GM23248 (cell line): ENCODE results near the gene MAG. TPM values are rescaled to one million over a fixed set of nuclear protein-coding genes. Genes with fewer than 3 reads are reported as not detected.

Experiments
- DNase-seq: peaks from one replicate; pipeline ENCODE4 v3.0.0-alpha.2; 2015
- H2AFZ ChIP-seq: fragments of 200-600 bp; sonication (generic); 2 replicates; pipeline ENCODE4 v1.6.1; 2016; ENCODE audit warnings: antibody characterized with exemption
- H3F3A ChIP-seq: fragments of 200-600 bp; sonication (generic); 2 replicates; pipeline ENCODE4 v1.6.1; 2016; ENCODE audit warnings: mild to moderate bottlenecking, antibody characterized with exemption, mixed run types; ENCODE audit not compliant: insufficient read depth
- H3K27ac ChIP-seq: fragments of 200-600 bp; sonication (generic); 2 replicates; pipeline ENCODE4 v1.5.1; 2016; ENCODE audit warnings: mild to moderate bottlenecking
- H3K27me3 ChIP-seq: fragments of 200-600 bp; sonication (generic); replicated peaks from 2 replicates; pipeline ENCODE4 v1.6.1; 2016; ENCODE audit warnings: mild to moderate bottlenecking; ENCODE audit not compliant: insufficient read depth
- H3K36me3 ChIP-seq: fragments of 200-600 bp; sonication (generic); 2 replicates; pipeline ENCODE4 v1.6.1; 2016; ENCODE audit warnings: low read depth, mild to moderate bottlenecking
- H3K4me1 ChIP-seq: fragments of 200-600 bp; sonication (generic); 2 replicates; pipeline ENCODE4 v1.6.1; 2016; ENCODE audit warnings: mild to moderate bottlenecking; ENCODE audit not compliant: insufficient read depth
- H3K4me2 ChIP-seq: fragments of 200-600 bp; sonication (generic); one replicate; pipeline ENCODE4 v1.6.1; 2016; ENCODE audit warnings: mild to moderate bottlenecking; ENCODE audit not compliant: unreplicated experiment
- H3K4me3 ChIP-seq: fragments of 200-600 bp; sonication (generic); 2 replicates; pipeline ENCODE4 v1.5.1; 2016; ENCODE audit warnings: mild to moderate bottlenecking
- H3K79me2 ChIP-seq: fragments of 200-600 bp; sonication (generic); 2 replicates; pipeline ENCODE4 v1.6.1; 2016; ENCODE audit warnings: mild to moderate bottlenecking; ENCODE audit not compliant: insufficient read depth
- H3K9ac ChIP-seq: fragments of 200-600 bp; sonication (generic); 2 replicates; pipeline ENCODE4 v1.6.1; 2016; ENCODE audit warnings: mild to moderate bottlenecking
- H3K9me2 ChIP-seq: fragments of 200-600 bp; sonication (generic); 2 replicates; pipeline ENCODE4 v1.6.1; 2016; ENCODE audit warnings: mixed run types, mild to moderate bottlenecking, moderate library complexity; ENCODE audit not compliant: insufficient read depth
- H3K9me3 ChIP-seq: fragments of 200-600 bp; sonication (generic); one replicate; pipeline ENCODE4 v1.6.1; 2017; ENCODE audit warnings: low read depth
- H4K20me1 ChIP-seq: fragments of 200-600 bp; sonication (generic); 2 replicates; pipeline ENCODE4 v1.6.0; 2016; ENCODE audit not compliant: insufficient read depth
- EZH2 ChIP-seq: fragments of 200-600 bp; sonication (generic); IDR thresholded peaks from 2 replicates; pipeline ENCODE4 v1.6.1; 2018; ENCODE audit warnings: antibody characterized with exemption, mild to moderate bottlenecking; ENCODE audit not compliant: insufficient read depth, poor library complexity, severe bottlenecking
- EZH2phosphoT487 ChIP-seq: fragments of 200-600 bp; sonication (generic); IDR thresholded peaks from 2 replicates; pipeline ENCODE4 v1.6.1; 2018; ENCODE audit warnings: antibody characterized with exemption, moderate library complexity, mild to moderate bottlenecking, low read depth; ENCODE audit not compliant: insufficient read depth
- WGBS, 2 experiments: methylation state at CpG; one replicate each; pipeline ENCODE4 v1.1.6; 2015 to 2017; ENCODE audit warnings: low lambda C conversion rate in 2 of 2, low coverage in 1 of 2; ENCODE audit errors: missing lambda C conversion rate in 2 of 2; 5-methylcytosine and 5-hydroxymethylcytosine counted together
- in situ Hi-C: fragments of 300-500 bp; cut with MboI; formaldehyde crosslinking; loops from 2 replicates; pipeline ENCODE4 v1.15.0; 2020
- polyA plus RNA-seq: library from polyadenylated mRNA; unstranded; fragments of >200 nt; fragmentation: Nextera tagmentation; extraction: Ambion mirVana; gene quantifications from 2 replicates; pipeline ENCODE4 v1.2.1, GENCODE V29; 2016
- total RNA-seq: library from RNA; depleted of rRNA; stranded (reverse); fragments of >200 nt; shearing (Covaris generic); gene quantifications from 2 replicates; pipeline ENCODE4 v1.2.3, GENCODE V29; 2014

The MAG gene
- total and polyA plus RNA-seq, 2 experiments from 2014 or later: not detected

- no peak overlapping the region for H3K9ac ChIP-seq
- 68 to 70% methylated on average over 14 of the region's 14 CpGs for WGBS, 2 experiments
- H3K27me3 ChIP-seq: no peaks in the 10 kb centered on the region
- no peaks in the 10 kb centered on the region for H3F3A ChIP-seq
- H2AFZ ChIP-seq: no peak overlapping the region
- H4K20me1 ChIP-seq: no peaks in the 10 kb centered on the region
- no peaks in the 10 kb centered on the region for H3K9me2 ChIP-seq
- no peaks in the 10 kb centered on the region for H3K9me3 ChIP-seq
- in situ Hi-C loops: no loop called here
- H3K4me3 ChIP-seq: no peak overlapping the region
- H3K27ac ChIP-seq: no peak overlapping the region
- H3K4me2 ChIP-seq: no peak overlapping the region
- H3K36me3 ChIP-seq: peaks cover 13% of the 10 kb centered on the region; the same call in 1 of the 2 replicates
- peaks cover 17% of the 10 kb centered on the region for H3K79me2 ChIP-seq
- no peak for TF ChIP-seq EZH2
- TF ChIP-seq EZH2phosphoT487: no peak
- H3K4me1 ChIP-seq: no peaks in the 10 kb centered on the region; the same call in 1 of the 2 replicates
- DNase-seq: no peak
Measured at GRCh38 chr19:35273686-35274259, 18.2 kb upstream of the MAG start.

GRCh38 chr19:35274323-35274722 is 17.6 kb upstream of the MAG start:
- TF ChIP-seq EZH2phosphoT487 (no peak), EZH2 (no peak)
- H3K36me3 ChIP-seq: peaks cover 13% of the 10 kb centered on the region; the same call in 1 of the 2 replicates
- H3K4me3 ChIP-seq: no peak overlapping the region
- no peak overlapping the region for H3K27ac ChIP-seq
- in situ Hi-C loops: no loop called here
- no peaks in the 10 kb centered on the region for H3K27me3 ChIP-seq
- H2AFZ ChIP-seq: no peak overlapping the region
- no peaks in the 10 kb centered on the region for H3F3A ChIP-seq
- H3K9me3 ChIP-seq: no peaks in the 10 kb centered on the region
- no peak overlapping the region for H3K9ac ChIP-seq
- H3K4me2 ChIP-seq: no peak overlapping the region
- no peaks in the 10 kb centered on the region; the same call in 1 of the 2 replicates for H3K4me1 ChIP-seq
- H4K20me1 ChIP-seq: no peaks in the 10 kb centered on the region
- no peaks in the 10 kb centered on the region for H3K9me2 ChIP-seq
- DNase-seq: no peak
- WGBS, 2 experiments: 60 to 74% methylated on average over 5 of the region's 5 CpGs
- peaks cover 17% of the 10 kb centered on the region for H3K79me2 ChIP-seq

GRCh38 chr19:35276706-35277281 is 15.2 kb upstream of the MAG start:
- 96 to 97% methylated on average over 28 of the region's 28 CpGs for WGBS, 2 experiments
- Histone ChIP-seq H3K9me3 (no peaks in the 10 kb centered on the region), H4K20me1 (no peaks in the 10 kb centered on the region), H2AFZ (no peak overlapping the region), H3K27me3 (no peaks in the 10 kb centered on the region; the same call in 1 of the 2 replicates), H3K27ac (no peak overlapping the region), H3K9me2 (no peaks in the 10 kb centered on the region), H3K4me1 (no peaks in the 10 kb centered on the region), H3K36me3 (peaks cover 4% of the 10 kb centered on the region; the same call in 1 of the 2 replicates), H3F3A (0 out of 2 replicates have a peak, but pooled peaks cover 7% of the 10 kb centered on the region), H3K9ac (no peak overlapping the region), H3K4me2 (no peak overlapping the region), H3K79me2 (no peaks in the 10 kb centered on the region), H3K4me3 (no peak overlapping the region)
- in situ Hi-C loops: no loop called here
- TF ChIP-seq EZH2phosphoT487 (no peak), EZH2 (no peak)
- DNase-seq: no peak

GRCh38 chr19:35278578-35279284 is 13.2 kb upstream of the MAG start:
- Histone ChIP-seq H3K27me3 (peaks cover 6% of the 10 kb centered on the region; the same call in 1 of the 2 replicates), H3K9me2 (no peaks in the 10 kb centered on the region), H4K20me1 (no peaks in the 10 kb centered on the region), H3K4me1 (no peaks in the 10 kb centered on the region), H3K9ac (no peak overlapping the region), H3K79me2 (no peaks in the 10 kb centered on the region), H3K36me3 (peaks cover 4% of the 10 kb centered on the region; the same call in 1 of the 2 replicates), H3F3A (0 out of 2 replicates have a peak, but pooled peaks cover 7% of the 10 kb centered on the region), H3K9me3 (no peaks in the 10 kb centered on the region), H2AFZ (no peak overlapping the region), H3K4me3 (no peak overlapping the region), H3K4me2 (no peak overlapping the region), H3K27ac (no peak overlapping the region)
- no peak for TF ChIP-seq EZH2phosphoT487
- no peak for TF ChIP-seq EZH2
- in situ Hi-C loops: no loop called here
- no peak for DNase-seq
- 91 to 92% methylated on average over 44 to 45 of the region's 45 CpGs for WGBS, 2 experiments
